Smooth muscle cell (in vitro differentiated cells): ENCODE results near the gene H19. TPM values are rescaled to one million over a fixed set of nuclear protein-coding genes. Genes with fewer than 3 reads are reported as not detected.

Experiments used
- DNase-seq: peaks from one replicate; lab custom pipeline; 2025; ENCODE audit not compliant: unreplicated experiment; lab: John Stamatoyannopoulos, UW
- H2AFZ ChIP-seq: fragments of 200-600 bp; sonication (generic); 2 replicates; pipeline ENCODE4 v1.6.0; 2016; ENCODE audit warnings: antibody characterized with exemption, low read depth, mild to moderate bottlenecking
- H3F3A ChIP-seq: fragments of 200-600 bp; sonication (generic); 2 replicates; pipeline ENCODE4 v1.6.0; 2017; ENCODE audit warnings: antibody characterized with exemption, low read depth
- H3K27ac ChIP-seq: fragments of 200-600 bp; sonication (generic); 2 replicates; pipeline ENCODE4 v1.5.1; 2016; ENCODE audit warnings: low read depth, mild to moderate bottlenecking
- H3K27me3 ChIP-seq: fragments of 200-600 bp; sonication (generic); 2 replicates; pipeline ENCODE4 v1.6.1; 2016; ENCODE audit warnings: low read depth, mild to moderate bottlenecking
- H3K36me3 ChIP-seq: fragments of 200-600 bp; sonication (generic); 2 replicates; pipeline ENCODE4 v1.5.1; 2016; ENCODE audit warnings: low read depth
- H3K4me1 ChIP-seq: fragments of 200-600 bp; sonication (generic); 2 replicates; pipeline ENCODE4 v1.5.1; 2016; ENCODE audit warnings: low read depth
- H3K4me2 ChIP-seq: fragments of 200-600 bp; sonication (generic); 2 replicates; pipeline ENCODE4 v1.6.0; 2016; ENCODE audit warnings: mild to moderate bottlenecking
- H3K4me3 ChIP-seq: fragments of 200-600 bp; sonication (generic); 2 replicates; pipeline ENCODE4 v1.5.1; 2016; ENCODE audit warnings: mild to moderate bottlenecking
- H3K79me2 ChIP-seq: fragments of 200-600 bp; sonication (generic); 2 replicates; pipeline ENCODE4 v1.6.0; 2016; ENCODE audit warnings: low read depth, mild to moderate bottlenecking
- H3K9ac ChIP-seq: fragments of 200-600 bp; sonication (generic); 2 replicates; pipeline ENCODE4 v1.6.0; 2016; ENCODE audit warnings: low read depth
- H3K9me3 ChIP-seq: fragments of 200-600 bp; sonication (generic); replicated peaks from 2 replicates; pipeline ENCODE4 v1.5.1; 2016; ENCODE audit warnings: low read depth
- H4K20me1 ChIP-seq: fragments of 200-600 bp; sonication (generic); 2 replicates; pipeline ENCODE4 v1.6.0; 2016; ENCODE audit warnings: low read depth
- WGBS: methylation state at CpG from one replicate; pipeline ENCODE4 v1.1.7; 2016; ENCODE audit warnings: low lambda C conversion rate; 5-methylcytosine and 5-hydroxymethylcytosine counted together
- polyA plus RNA-seq: library from polyadenylated mRNA; unstranded; fragments of >200 nt; fragmentation: Nextera tagmentation; extraction: Ambion mirVana; gene quantifications from 2 replicates; pipeline ENCODE4 v1.2.1, GENCODE V29; 2016
- total RNA-seq: library from RNA; depleted of rRNA; stranded (reverse); fragments of >200 nt; gene quantifications from 2 replicates; pipeline ENCODE4 v1.2.3, GENCODE V29; 2014
- TF ChIP-seq, protein P1 (sequence below): fragments of 200-600 bp; sonication (generic); IDR thresholded peaks from 2 replicates; pipeline ENCODE4 v1.5.1; 2017; ENCODE audit warnings: borderline replicate concordance, mild to moderate bottlenecking, antibody characterized with exemption; ENCODE audit not compliant: insufficient read depth, poor library complexity, severe bottlenecking

Gene H19
- total RNA-seq (3.3 and 6.5 TPM in 2 replicates), polyA plus RNA-seq (2.5 and 2.6 TPM in 2 replicates)

DNA sequence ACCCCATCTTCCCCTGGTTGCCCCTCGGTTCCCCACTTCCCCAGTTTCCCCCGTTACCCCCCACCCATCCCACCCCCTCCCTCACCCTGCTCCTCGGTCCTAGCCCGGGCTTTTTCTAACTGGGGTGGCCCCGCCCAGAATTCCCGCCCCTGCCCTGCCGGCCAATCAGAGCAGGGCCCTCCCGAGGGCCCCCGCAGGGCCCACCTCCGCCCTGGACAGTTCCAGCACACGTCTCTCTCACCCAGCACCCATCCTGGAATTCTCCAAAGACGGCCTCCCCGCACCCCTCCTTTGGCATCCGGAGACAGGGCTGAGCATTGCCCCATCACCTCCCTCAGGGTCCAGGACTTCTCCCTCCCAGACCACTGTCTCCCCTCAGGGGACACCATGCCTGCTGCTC lies at the start of gene H19:
H19 (minus strand) TSS at position 88 of the 400 bp plus-strand sequence.
- H3K79me2 ChIP-seq: no peaks in the 10 kb centered on the region
- WGBS: no CpG with 5 or more reads among the region's 14 CpGs

DNA sequence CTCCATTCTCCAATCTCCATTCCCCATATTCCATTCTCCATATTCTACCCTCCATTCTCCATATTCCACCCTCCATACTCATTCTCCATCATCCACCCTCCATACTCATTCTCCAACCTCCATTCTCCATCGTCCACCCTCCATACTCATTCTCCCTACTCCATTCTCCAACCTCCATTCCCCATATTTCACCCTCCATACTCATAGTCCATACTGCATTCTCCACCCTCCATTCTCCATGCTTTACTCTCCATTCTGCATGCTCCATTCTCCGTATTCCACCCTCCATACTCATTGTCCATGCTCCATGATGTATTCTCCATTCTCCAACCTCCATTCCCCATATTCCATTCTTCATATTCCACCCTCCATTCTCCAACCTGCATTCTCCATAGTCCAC lies 44.3 kb upstream of the H19 start:
- H3K36me3 ChIP-seq: no peaks in the 10 kb centered on the region
- peaks cover 33% of the 10 kb centered on the region for H3K27me3 ChIP-seq
- TF ChIP-seq, protein P1, sequence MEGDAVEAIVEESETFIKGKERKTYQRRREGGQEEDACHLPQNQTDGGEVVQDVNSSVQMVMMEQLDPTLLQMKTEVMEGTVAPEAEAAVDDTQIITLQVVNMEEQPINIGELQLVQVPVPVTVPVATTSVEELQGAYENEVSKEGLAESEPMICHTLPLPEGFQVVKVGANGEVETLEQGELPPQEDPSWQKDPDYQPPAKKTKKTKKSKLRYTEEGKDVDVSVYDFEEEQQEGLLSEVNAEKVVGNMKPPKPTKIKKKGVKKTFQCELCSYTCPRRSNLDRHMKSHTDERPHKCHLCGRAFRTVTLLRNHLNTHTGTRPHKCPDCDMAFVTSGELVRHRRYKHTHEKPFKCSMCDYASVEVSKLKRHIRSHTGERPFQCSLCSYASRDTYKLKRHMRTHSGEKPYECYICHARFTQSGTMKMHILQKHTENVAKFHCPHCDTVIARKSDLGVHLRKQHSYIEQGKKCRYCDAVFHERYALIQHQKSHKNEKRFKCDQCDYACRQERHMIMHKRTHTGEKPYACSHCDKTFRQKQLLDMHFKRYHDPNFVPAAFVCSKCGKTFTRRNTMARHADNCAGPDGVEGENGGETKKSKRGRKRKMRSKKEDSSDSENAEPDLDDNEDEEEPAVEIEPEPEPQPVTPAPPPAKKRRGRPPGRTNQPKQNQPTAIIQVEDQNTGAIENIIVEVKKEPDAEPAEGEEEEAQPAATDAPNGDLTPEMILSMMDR: no peak
- no peak overlapping the region for H3K9ac ChIP-seq
- no peak overlapping the region for H3K27ac ChIP-seq
- no peaks in the 10 kb centered on the region for H4K20me1 ChIP-seq
- H3K4me3 ChIP-seq: no peak overlapping the region
- H2AFZ ChIP-seq: no peak overlapping the region
- DNase-seq: no peak
- H3K79me2 ChIP-seq: no peaks in the 10 kb centered on the region
- no peaks in the 10 kb centered on the region for H3K4me1 ChIP-seq
- 71% methylated on average over 2 of the region's 2 CpGs for WGBS
- H3K9me3 ChIP-seq: no peaks in the 10 kb centered on the region
- H3K4me2 ChIP-seq: no peak overlapping the region
- H3F3A ChIP-seq: no peaks in the 10 kb centered on the region

More for the DNA sequence above, at the start of gene H19:
- Histone ChIP-seq H3K4me2 (no peak within 1 kb of the TSS), H3K4me1 (no peaks in the 10 kb centered on the region), H3K27ac (no peak within 1 kb of the TSS), H3K4me3 (no peak within 1 kb of the TSS), H3K9me3 (no peaks in the 10 kb centered on the region), H2AFZ (no peak within 1 kb of the TSS), H3K36me3 (no peaks in the 10 kb centered on the region), H3K9ac (no peak within 1 kb of the TSS), H4K20me1 (no peaks in the 10 kb centered on the region), H3F3A (no peaks in the 10 kb centered on the region), H3K27me3 (no peaks in the 10 kb centered on the region)
- TF ChIP-seq, protein P1: no peak
- no peak for DNase-seq

DNA sequence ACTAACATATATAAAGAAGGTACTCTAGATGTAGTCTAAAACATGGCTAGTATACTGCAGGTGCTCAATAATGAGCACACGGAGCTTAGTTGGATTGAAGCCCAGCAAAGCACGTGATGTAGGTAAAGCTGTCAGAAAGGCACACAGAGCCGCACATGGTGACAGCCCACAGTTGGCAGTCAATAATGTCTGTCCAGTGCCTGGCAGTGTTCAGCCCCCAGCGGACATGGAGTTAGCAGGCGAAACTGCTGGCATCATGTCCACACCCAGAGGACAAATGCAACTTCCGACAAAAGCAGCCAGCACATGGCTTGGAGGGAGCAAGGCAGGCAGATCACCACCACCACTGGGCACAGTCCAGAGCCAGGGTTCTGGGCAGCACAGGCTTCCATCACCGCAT lies 43.5 kb upstream of the H19 start:
- H3K9ac ChIP-seq: no peak overlapping the region
- no peaks in the 10 kb centered on the region for H3K36me3 ChIP-seq
- TF ChIP-seq, protein P1: no peak
- no peaks in the 10 kb centered on the region for H3K79me2 ChIP-seq
- H3K4me3 ChIP-seq: no peak overlapping the region
- H3K27ac ChIP-seq: no peak overlapping the region
- no peaks in the 10 kb centered on the region for H3F3A ChIP-seq
- no peak overlapping the region for H3K4me2 ChIP-seq
- no CpG with 5 or more reads among the region's 7 CpGs for WGBS
- H2AFZ ChIP-seq: no peak overlapping the region
- H4K20me1 ChIP-seq: no peaks in the 10 kb centered on the region
- H3K9me3 ChIP-seq: no peaks in the 10 kb centered on the region
- no peaks in the 10 kb centered on the region for H3K4me1 ChIP-seq
- peaks cover 25% of the 10 kb centered on the region for H3K27me3 ChIP-seq
- no peak for DNase-seq

DNA sequence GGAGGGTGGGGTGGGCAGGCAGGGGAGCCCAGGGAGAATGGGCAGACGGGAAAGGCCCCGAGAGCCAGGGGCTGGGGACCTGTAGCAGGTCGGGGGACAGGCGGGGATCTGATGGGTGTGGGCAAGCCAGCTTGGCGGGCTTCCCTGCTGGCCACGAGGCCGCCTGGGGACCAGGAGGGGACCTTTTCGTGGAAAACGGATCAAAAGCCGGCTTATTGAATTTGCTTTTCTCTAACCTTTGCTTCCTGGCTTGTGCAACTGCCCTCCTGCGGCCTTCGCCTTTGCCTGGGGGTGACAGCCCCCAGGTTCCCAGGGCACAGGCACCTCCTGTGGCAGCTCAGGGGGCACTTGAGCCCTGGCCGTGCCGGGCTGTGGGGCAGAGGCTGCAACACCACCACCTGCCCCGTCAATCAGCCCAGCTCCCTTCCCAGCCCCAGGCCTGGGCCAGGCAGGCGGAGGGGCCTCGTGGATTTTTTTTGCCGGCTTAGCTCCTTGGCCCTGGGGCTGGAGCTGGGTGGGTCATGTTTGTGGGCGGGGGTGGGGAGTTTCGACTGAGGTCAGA lies 41.6 kb upstream of the H19 start:
- Histone ChIP-seq H3K9me3 (no peaks in the 10 kb centered on the region), H2AFZ (no peak overlapping the region), H3F3A (no peaks in the 10 kb centered on the region), H3K4me3 (no peak overlapping the region), H3K36me3 (no peaks in the 10 kb centered on the region), H3K4me2 (no peak overlapping the region), H3K27ac (no peak overlapping the region), H4K20me1 (no peaks in the 10 kb centered on the region), H3K9ac (no peak overlapping the region), H3K79me2 (no peaks in the 10 kb centered on the region), H3K27me3 (peaks cover 7% of the 10 kb centered on the region), H3K4me1 (no peaks in the 10 kb centered on the region)
- DNase-seq: no peak
- no CpG with 5 or more reads among the region's 20 CpGs for WGBS
- TF ChIP-seq, protein P1: no peak
